ENCODE results near the gene QRICH2.
A peak's percentile ranks its signal among the peaks of the same experiment; 100 is the strongest.
"Not testable (repeated sequence)": the region's sequence is repeated elsewhere in the genome, so short reads cannot be mapped to it uniquely, and the experiment has no call there.

Gene QRICH2

DNA sequence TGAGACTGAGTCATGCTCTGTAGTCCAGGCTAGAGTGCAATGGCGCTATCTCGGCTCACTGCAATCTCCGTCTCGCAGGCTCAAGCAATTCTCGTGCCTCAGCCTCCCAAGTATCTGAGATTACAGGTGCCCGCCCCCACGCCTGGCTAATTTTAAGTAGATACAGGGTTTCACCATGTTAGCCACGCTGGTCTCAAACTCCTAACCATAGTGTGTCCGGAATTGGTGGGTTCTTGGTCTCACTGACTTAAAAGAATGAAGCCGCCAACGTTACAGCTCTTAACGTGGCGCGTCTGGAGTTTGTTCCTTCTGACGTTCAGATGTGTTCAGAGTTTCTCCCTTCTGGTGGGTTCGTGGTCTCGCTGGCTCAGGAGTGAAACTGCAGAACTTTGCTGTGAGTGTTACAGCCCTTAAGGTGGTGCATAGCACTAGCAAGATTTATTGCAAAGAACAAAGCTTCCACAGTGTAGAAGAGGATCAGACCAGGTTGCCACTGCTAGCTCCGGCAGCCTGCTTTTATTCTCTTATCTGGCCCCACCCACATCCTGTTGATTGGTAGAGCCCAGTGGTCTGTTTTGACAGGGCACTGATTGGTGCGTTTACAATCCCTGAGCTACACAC lies 51.5 kb downstream of the QRICH2 start:
- not testable (repeated sequence) for H3K27me3 ChIP-seq (ENCODE audit: control insufficient read depth in 2 of 2, insufficient read depth in 2 of 2, low read length in 2 of 2); H3K4me3 ChIP-seq (ENCODE audit: low read length in 2 of 2); H3K36me3 ChIP-seq (ENCODE audit: control insufficient read depth in 2 of 2, insufficient read depth in 2 of 2, low read length in 2 of 2); H3K27ac ChIP-seq (ENCODE audit: low read depth in 2 of 2, low read length in 2 of 2); H3K9ac ChIP-seq (ENCODE audit: low read depth in 1 of 2, low read length in 2 of 2); H3K9me3 ChIP-seq (ENCODE audit: control insufficient read depth in 2 of 2, low read length in 2 of 2)
- H3K4me1 ChIP-seq (ENCODE audit: control insufficient read depth in 2 of 2, insufficient read depth in 2 of 2, low read length in 2 of 2), result peaks cover 34 to 36% of the 10 kb centered on the region in 2 donors

DNA sequence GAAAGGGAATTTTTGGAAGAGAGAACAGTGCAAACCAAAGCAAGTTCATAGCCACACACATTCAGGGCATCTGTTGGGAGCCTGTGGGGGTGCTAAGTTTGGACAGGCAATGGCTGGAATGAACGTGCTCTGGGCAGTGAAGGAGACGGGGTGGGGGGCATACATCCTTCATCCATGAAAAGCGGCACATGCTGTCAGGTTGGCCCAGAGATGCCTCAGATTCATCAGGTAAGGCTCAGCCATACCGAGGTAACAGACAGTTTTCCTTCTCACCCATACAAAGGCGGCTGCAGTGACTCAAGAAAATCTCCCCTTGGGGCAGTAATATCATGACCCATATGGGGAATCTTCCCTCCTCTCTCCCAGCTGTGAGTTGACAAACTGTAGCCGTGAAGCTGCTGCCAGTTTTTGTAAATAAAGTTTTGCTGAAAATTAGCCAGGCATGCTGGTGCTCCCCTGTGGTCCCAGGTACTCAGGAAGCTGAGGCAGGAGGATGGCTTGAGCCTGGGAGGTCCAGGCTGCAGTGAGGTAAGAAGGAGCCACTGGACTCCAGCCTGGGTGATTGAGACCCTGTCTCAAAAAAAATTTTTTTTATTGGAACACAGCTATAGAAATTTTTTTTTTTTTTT lies 52.2 kb downstream of the QRICH2 start:
- Histone ChIP-seq H3K9me3 (ENCODE audit: control insufficient read depth in 2 of 2, low read length in 2 of 2) (no peaks in the 10 kb centered on the region), H3K27ac (ENCODE audit: low read depth in 2 of 2, low read length in 2 of 2) (no peak overlapping the region), H3K9ac (ENCODE audit: low read depth in 1 of 2, low read length in 2 of 2) (no peak overlapping the region), H3K27me3 (ENCODE audit: control insufficient read depth in 2 of 2, insufficient read depth in 2 of 2, low read length in 2 of 2) (no peaks in the 10 kb centered on the region), H3K36me3 (ENCODE audit: control insufficient read depth in 2 of 2, insufficient read depth in 2 of 2, low read length in 2 of 2) (no peaks in the 10 kb centered on the region), H3K4me1 (ENCODE audit: control insufficient read depth in 2 of 2, insufficient read depth in 2 of 2, low read length in 2 of 2) (peaks cover 33 to 36% of the 10 kb centered on the region in 2 donors), H3K4me3 (ENCODE audit: low read length in 2 of 2) (no peak overlapping the region)

DNA sequence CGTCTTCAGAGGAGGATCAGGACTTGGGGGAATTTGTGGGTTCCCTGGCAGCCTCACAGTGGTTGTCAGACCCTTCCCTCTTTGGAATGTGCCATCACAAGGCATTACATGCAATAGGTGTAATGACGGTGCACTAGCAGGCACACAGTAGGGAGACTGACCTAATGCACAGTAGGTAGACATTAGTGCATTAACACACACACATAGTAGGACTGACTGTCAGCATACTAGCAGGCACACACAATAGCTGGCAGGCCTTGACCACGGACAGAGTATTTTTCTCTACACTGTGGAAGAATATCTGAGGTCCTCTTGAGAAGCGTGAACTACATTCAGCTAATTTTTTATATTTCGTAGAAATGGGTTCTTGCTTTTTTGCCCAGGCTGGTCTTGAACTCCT lies 53.8 kb downstream of the QRICH2 start:
- Histone ChIP-seq H3K4me1 (ENCODE audit: control insufficient read depth in 2 of 2, insufficient read depth in 2 of 2, low read length in 2 of 2) (peaks cover 17 to 24% of the 10 kb centered on the region in 2 donors), H3K27ac (ENCODE audit: low read depth in 2 of 2, low read length in 2 of 2) (no peak overlapping the region), H3K9me3 (ENCODE audit: control insufficient read depth in 2 of 2, low read length in 2 of 2) (no peaks in the 10 kb centered on the region), H3K27me3 (ENCODE audit: control insufficient read depth in 2 of 2, insufficient read depth in 2 of 2, low read length in 2 of 2) (no peaks in the 10 kb centered on the region), H3K9ac (ENCODE audit: low read depth in 1 of 2, low read length in 2 of 2) (no peak overlapping the region), H3K4me3 (ENCODE audit: low read length in 2 of 2) (no peak overlapping the region), H3K36me3 (ENCODE audit: control insufficient read depth in 2 of 2, insufficient read depth in 2 of 2, low read length in 2 of 2) (no peaks in the 10 kb centered on the region)

DNA sequence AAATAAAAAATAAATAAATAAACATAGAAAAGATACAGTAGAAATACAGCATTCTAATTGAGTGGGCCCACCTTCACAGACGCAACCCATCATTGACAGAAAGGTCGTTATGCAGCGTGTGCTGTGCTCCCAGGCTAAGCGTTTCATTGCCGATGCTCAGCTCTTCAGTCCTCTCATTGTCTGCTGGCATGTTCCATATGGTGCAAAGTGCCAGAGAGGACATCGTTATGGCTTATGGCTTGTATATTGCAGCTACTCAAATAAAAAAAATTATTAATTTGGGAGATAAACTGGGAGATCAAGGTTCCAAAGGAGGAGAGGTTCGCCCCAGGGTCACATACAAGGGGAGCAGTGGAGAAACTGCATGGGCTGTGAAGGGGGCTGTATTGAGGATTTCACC lies 54.2 kb downstream of the QRICH2 start:
- H3K4me1 ChIP-seq (ENCODE audit: control insufficient read depth in 2 of 2, insufficient read depth in 2 of 2, low read length in 2 of 2), result peaks cover 16 to 24% of the 10 kb centered on the region in 2 donors
- no peaks in the 10 kb centered on the region for H3K27me3 ChIP-seq (ENCODE audit: control insufficient read depth in 2 of 2, insufficient read depth in 2 of 2, low read length in 2 of 2)
- H3K36me3 ChIP-seq (ENCODE audit: control insufficient read depth in 2 of 2, insufficient read depth in 2 of 2, low read length in 2 of 2), result no peaks in the 10 kb centered on the region
- no peak overlapping the region for H3K4me3 ChIP-seq (ENCODE audit: low read length in 2 of 2)
- no peaks in the 10 kb centered on the region for H3K9me3 ChIP-seq (ENCODE audit: control insufficient read depth in 2 of 2, low read length in 2 of 2)
- H3K27ac ChIP-seq (ENCODE audit: low read depth in 2 of 2, low read length in 2 of 2), result no peak overlapping the region
- no peak overlapping the region for H3K9ac ChIP-seq (ENCODE audit: low read depth in 1 of 2, low read length in 2 of 2)

DNA sequence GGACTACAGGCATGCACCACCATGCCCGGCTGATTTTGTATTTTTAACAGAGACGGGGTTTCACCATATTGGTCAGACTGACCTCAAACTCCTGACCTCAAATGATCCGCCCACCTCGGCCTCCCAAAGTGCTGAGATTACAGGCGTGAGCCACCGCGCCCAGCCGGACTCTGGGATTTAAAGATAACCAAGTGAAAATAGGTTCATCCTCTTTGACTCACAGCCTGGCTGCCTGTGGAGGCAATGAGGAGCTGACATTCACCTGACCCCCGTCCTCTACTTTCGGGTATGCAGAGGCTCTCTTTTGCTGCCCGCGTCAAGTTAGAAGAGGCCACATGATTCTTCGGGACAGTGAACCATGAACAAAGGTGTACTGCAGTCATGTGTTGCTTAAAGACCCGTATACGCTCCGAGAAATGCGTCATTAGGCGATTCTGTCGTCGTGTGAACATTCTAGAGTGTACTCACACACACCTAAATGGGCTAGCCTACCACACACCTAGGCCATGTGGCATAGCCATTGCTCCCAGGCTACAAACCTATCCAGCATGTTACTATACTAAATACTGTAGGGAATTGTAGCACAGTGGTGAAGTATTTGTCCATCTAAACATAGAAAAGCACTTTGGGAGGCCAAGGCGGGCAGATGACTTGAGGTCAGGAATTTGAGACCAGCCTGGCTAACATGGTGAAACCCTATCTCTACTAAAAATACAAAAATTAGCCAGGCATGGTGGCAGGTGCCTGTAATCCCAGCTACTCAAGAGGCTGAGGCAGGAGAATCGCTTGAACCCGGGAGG lies 54.9 kb downstream of the QRICH2 start:
- Histone ChIP-seq H3K4me1 (ENCODE audit: control insufficient read depth in 2 of 2, insufficient read depth in 2 of 2, low read length in 2 of 2) (peaks cover 10 to 17% of the 10 kb centered on the region in 2 donors), H3K27ac (ENCODE audit: low read depth in 2 of 2, low read length in 2 of 2) (peak overlapping the region; percentile 69 to 70)
- not testable (repeated sequence) for H3K9me3 ChIP-seq (ENCODE audit: control insufficient read depth in 2 of 2, low read length in 2 of 2); H3K9ac ChIP-seq (ENCODE audit: low read depth in 1 of 2, low read length in 2 of 2); H3K27me3 ChIP-seq (ENCODE audit: control insufficient read depth in 2 of 2, insufficient read depth in 2 of 2, low read length in 2 of 2); H3K4me3 ChIP-seq (ENCODE audit: low read length in 2 of 2); H3K36me3 ChIP-seq (ENCODE audit: control insufficient read depth in 2 of 2, insufficient read depth in 2 of 2, low read length in 2 of 2)

DNA sequence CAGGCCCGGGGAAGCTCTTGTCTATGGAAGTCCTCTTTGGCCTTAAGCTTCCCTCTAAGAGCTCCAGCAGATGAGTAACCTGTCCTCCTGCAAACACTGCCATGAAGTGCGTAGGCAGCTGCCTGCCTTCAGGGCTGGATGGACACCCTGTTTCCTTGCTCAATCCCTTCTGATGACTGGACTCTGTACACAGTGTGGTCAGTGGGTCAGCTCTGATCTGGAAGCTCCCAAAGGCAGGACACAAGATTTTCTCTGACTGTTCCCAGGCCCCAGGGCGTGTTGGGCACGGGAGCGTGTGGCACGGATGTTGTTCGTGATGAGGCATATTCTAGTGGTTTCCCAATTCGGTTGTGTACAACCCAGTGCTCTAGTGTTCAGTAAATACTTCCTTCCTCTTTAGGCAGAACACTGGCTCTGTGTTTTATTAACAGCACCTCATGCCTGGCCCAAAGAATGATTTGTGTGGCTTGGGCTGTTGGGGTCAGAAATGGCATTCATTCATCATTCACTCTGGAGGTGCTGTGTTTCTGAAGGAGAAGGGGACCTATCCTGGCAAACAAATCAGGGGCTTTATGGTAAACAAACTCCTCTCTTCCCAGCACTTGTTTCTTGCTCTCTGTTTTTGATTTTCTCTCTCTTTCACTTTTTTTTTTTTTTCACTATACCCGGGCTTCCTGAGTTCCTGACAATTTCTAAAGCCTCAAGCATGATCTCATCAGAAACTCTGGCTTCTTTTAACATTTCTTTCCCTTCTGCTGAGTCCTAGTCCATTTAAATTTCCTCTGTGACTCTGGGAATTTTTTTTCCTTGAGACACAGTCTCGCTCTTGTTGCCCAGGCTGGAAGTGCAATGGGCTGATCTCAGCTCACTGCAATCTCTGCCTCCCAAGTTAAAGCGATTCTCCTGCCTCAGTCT lies 55.8 kb downstream of the QRICH2 start:
- H3K36me3 ChIP-seq (ENCODE audit: control insufficient read depth in 2 of 2, insufficient read depth in 2 of 2, low read length in 2 of 2), result no peaks in the 10 kb centered on the region
- no peak overlapping the region for H3K9ac ChIP-seq (ENCODE audit: low read depth in 1 of 2, low read length in 2 of 2)
- H3K4me3 ChIP-seq (ENCODE audit: low read length in 2 of 2), result peak overlapping the region in 1 of 2 donors; percentile 28
- peaks cover 7 to 17% of the 10 kb centered on the region in 2 donors for H3K4me1 ChIP-seq (ENCODE audit: control insufficient read depth in 2 of 2, insufficient read depth in 2 of 2, low read length in 2 of 2)
- H3K27ac ChIP-seq (ENCODE audit: low read depth in 2 of 2, low read length in 2 of 2), result peak overlapping the region; percentile 69 to 70
- no peaks in the 10 kb centered on the region for H3K27me3 ChIP-seq (ENCODE audit: control insufficient read depth in 2 of 2, insufficient read depth in 2 of 2, low read length in 2 of 2)
- H3K9me3 ChIP-seq (ENCODE audit: control insufficient read depth in 2 of 2, low read length in 2 of 2), result no peaks in the 10 kb centered on the region

DNA sequence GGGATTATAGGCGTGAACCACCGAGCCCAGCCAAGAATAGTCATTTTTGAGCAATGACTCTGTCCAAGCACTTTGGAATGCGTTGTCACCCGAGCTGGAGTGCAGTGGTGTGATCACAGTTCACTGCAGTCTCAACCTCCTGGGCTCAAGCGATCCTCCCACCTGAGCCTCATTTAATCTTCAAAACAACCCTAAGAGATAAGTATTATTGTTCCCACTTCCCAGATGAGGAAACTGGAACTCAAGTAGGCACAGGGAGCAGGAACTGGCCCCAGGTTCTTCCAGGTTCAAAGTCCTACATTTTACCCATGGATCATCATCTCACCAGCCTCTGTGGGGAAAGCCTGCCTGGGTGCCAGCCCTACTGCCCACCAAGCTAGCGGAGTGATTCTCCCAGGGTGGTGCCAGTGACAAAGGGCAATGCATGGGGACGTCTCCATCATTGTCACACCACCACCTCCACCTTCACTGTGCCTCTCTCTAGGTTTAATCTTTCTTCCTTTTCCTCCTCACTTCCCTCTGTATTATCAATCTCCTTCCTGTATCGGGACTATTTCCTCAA lies 56.5 kb downstream of the QRICH2 start:
- Histone ChIP-seq H3K36me3 (ENCODE audit: control insufficient read depth in 2 of 2, insufficient read depth in 2 of 2, low read length in 2 of 2) (no peaks in the 10 kb centered on the region), H3K9ac (ENCODE audit: low read depth in 1 of 2, low read length in 2 of 2) (no peak overlapping the region), H3K27me3 (ENCODE audit: control insufficient read depth in 2 of 2, insufficient read depth in 2 of 2, low read length in 2 of 2) (no peaks in the 10 kb centered on the region), H3K4me1 (ENCODE audit: control insufficient read depth in 2 of 2, insufficient read depth in 2 of 2, low read length in 2 of 2) (peaks cover 12 to 22% of the 10 kb centered on the region in 2 donors), H3K4me3 (ENCODE audit: low read length in 2 of 2) (no peak overlapping the region), H3K27ac (ENCODE audit: low read depth in 2 of 2, low read length in 2 of 2) (peak overlapping the region; percentile 69 to 70), H3K9me3 (ENCODE audit: control insufficient read depth in 2 of 2, low read length in 2 of 2) (no peaks in the 10 kb centered on the region)

DNA sequence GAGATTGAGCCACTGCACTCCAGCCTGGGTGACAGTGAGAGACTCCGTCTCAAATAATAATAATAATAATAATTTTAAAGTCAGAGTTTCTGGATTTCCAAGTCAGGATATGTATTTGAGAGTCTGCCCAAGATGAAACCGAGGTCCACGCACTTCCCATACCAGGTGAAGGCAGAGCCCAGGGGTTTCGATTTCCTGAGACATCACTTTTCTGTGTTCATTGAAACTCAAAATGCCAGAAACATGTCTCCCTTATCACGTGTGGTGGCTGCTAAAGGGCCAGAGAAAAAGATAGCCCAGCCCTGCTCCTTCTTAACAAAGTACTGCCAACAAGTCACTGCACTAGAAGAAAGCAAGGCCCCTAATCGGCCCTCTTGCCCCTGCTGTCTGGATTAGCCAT lies 57.9 kb downstream of the QRICH2 start:
- peaks cover 19 to 27% of the 10 kb centered on the region in 2 donors for H3K4me1 ChIP-seq (ENCODE audit: control insufficient read depth in 2 of 2, insufficient read depth in 2 of 2, low read length in 2 of 2)

DNA sequence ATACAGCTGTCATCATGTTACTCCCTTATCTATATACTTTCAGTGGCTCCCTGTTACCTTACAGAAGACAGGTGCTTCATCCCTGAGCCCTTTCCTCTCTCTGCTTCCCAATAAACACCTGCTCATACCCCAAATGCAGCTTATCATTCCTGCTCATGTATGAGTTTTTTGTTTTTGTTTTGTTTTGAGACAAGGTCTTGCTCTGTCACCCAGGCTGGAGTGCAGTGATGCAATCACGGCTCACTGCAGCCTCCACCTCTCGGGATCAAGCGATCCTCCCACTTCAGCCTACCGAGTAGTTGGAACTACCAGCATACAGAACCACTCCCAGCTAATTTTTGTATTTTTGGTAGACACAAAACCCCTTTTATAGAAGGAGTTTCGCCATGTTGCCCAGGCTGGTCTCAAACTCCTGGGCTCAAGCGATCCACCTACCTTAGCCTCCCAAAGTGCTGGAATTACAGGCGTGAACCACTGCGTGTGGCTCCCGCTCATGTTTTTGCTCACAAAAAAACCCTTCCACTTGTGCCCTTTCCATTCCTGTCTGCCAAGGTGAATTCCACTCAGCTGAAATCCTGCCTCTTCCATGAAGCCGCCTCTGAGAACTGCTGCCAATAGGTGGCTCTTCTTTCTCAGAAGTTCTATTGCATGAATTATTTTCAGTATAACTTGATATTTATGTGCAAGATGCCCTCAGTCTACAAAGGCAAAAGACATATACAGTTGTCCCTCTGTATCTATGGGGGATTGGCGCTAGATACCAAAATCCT lies 59.9 kb downstream of the QRICH2 start:
- no peaks in the 10 kb centered on the region for H3K36me3 ChIP-seq (ENCODE audit: control insufficient read depth in 2 of 2, insufficient read depth in 2 of 2, low read length in 2 of 2)
- H3K9me3 ChIP-seq (ENCODE audit: control insufficient read depth in 2 of 2, low read length in 2 of 2), result no peaks in the 10 kb centered on the region
- no peak overlapping the region for H3K9ac ChIP-seq (ENCODE audit: low read depth in 1 of 2, low read length in 2 of 2)
- H3K4me3 ChIP-seq (ENCODE audit: low read length in 2 of 2), result no peak overlapping the region
- H3K27me3 ChIP-seq (ENCODE audit: control insufficient read depth in 2 of 2, insufficient read depth in 2 of 2, low read length in 2 of 2), result no peaks in the 10 kb centered on the region
- H3K27ac ChIP-seq (ENCODE audit: low read depth in 2 of 2, low read length in 2 of 2), result no peak overlapping the region
- H3K4me1 ChIP-seq (ENCODE audit: control insufficient read depth in 2 of 2, insufficient read depth in 2 of 2, low read length in 2 of 2), result peaks cover 18 to 28% of the 10 kb centered on the region in 2 donors

More for the DNA sequence above, 57.9 kb downstream of the QRICH2 start:
- Histone ChIP-seq H3K9me3 (ENCODE audit: control insufficient read depth in 2 of 2, low read length in 2 of 2) (no peaks in the 10 kb centered on the region), H3K9ac (ENCODE audit: low read depth in 1 of 2, low read length in 2 of 2) (no peak overlapping the region), H3K27ac (ENCODE audit: low read depth in 2 of 2, low read length in 2 of 2) (no peak overlapping the region), H3K36me3 (ENCODE audit: control insufficient read depth in 2 of 2, insufficient read depth in 2 of 2, low read length in 2 of 2) (no peaks in the 10 kb centered on the region), H3K4me3 (ENCODE audit: low read length in 2 of 2) (no peak overlapping the region), H3K27me3 (ENCODE audit: control insufficient read depth in 2 of 2, insufficient read depth in 2 of 2, low read length in 2 of 2) (no peaks in the 10 kb centered on the region)
